Stimulated activated naive CD8-positive, alpha-beta T cell treated with anti-CD3 and anti-CD28 coated beads, Interleukin-15, Interleukin-2, amounts not matched to agents 100 U/mL and 50 U/mL, for 24 hours (primary cell): ENCODE results near the gene TNIP3.
A peak's percentile ranks its signal among the peaks of the same experiment; 100 is the strongest.

Experiments
- ATAC-seq: fragments of 150-1000 bp; cut with Tn5 transposase; one replicate; pipeline ENCODE4 v1.10.0; 2021
- DNase-seq: peaks from one replicate; pipeline ENCODE4 v3.0.0; 2021

Gene TNIP3

DNA sequence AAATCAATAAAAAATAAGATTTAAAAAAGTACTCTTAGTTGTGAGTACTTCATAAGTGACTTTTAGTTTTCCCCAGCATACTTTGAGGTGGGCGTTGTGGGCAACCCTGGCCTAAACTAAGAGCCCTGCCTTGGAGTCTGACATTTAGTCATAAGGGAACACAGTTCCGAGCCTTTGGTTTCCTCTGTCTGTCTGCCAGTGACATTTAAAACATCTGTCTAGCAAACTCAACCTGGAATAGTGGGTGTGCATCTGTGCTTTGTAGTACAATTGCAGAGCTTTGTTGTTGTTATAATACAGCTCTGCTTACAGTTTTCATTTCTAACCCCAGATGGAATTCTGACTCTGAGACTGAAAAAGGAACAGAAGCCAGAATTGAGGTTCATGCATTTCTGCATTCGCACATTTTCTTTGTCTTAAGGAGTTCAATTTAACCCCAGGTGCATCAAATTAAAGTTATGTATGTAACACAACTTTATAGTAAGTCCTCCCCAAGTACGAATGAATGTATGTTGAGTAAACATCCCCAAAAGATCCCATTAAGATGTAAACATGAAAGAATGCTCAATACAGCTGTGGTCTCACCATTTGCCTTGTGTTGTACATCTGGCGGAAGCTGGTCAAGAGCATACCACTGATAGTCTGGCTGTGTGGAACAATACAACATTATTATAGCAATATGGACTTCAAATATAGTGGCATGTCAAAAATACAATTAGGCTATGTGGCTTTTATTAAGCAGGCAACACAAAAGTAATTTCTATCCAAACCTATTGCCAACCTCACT lies 25.9 kb downstream of the TNIP3 start:
- ATAC-seq (peak; percentile 82), DNase-seq (peak; percentile 65)

DNA sequence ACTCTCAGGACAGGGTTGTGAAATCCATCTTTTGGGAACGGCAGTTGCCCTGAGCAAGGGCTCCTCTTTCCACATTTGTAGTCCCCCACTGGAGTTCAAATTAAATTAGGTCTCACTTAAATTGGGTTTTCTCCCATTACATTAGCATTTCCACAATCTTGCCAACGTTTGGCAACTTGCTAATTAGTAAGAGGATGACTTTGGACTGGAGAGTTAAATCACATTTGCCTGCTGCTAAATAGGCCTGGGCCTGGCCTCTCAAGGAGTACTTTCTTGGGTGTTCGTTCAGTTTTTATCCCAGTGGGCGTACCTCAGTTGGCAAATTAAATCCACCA lies 33.8 kb downstream of the TNIP3 start:
- ATAC-seq (no peak), DNase-seq (no peak)

GRCh38 chr4:121129606-121130325 lies 34.4 kb downstream of the TNIP3 start:
- DNase-seq (no peak), ATAC-seq (no peak)

DNA sequence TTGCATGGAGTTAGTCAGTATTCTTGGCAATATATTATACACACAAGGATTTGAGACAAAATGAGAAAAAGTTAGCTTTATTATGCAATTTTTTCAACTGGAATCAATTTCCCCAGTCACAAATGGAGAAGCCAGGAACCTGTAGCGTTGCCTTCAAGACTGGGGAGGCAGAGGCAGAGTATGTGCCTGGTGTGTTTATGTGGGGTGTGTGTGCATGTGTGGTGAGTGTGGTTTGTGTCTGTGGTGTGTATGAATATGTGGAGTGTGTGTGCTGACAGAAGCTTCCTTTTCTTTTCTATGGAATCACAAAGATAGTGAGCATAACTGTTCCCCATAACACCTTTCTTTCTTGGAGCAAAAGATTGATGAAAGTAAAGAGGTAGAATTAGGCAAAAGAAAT lies 37.0 kb downstream of the TNIP3 start:
- DNase-seq (no peak), ATAC-seq (no peak)

- ATAC-seq: no peak
- DNase-seq: no peak
Observed at GRCh38 chr4:121126449-121127006, 37.6 kb downstream of the TNIP3 start.

DNA sequence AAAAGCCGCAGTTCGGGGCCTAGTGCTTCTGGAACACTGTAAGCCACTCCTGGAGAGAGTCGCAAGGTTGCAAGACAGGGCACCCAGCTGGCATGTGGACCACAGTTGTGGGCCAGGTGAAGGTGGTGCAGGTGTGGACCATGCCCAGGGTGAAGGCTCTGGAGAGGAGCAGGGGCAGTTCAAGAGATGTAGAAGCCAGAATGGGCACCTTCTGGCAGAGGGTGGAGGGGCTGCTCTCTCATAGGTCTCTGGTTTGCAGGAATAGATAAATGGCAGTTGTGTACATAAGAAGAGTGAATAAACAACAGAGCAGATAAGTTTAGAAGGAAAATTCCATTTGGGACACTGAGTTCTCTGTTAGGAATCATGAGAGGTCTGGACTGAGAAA lies 38.6 kb downstream of the TNIP3 start:
- ATAC-seq (no peak), DNase-seq (no peak)

DNA sequence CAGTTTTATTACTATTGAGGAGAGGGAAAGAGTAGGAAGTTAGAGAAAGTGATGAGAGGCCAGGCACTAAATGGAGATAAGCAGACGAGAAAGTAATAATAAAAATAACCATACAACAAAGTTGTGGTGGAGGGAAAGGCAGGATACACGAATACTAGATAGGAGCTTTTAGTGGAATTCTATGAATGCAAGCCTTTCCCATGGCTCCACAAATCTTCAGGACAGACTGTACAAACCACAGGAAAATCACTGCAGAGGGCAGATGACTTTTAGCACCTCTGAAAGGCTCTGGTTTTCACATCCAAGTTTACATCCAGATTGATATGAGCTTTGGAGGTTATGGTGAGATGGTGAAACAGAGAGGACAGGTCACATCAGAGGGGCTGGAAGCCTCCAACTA lies 41.5 kb downstream of the TNIP3 start:
- DNase-seq: no peak

GRCh38 chr4:121119715-121120114 lies 44.4 kb downstream of the TNIP3 start:
- ATAC-seq (no peak), DNase-seq (no peak)

More for the DNA sequence above, 41.5 kb downstream of the TNIP3 start:
- no peak for ATAC-seq

- DNase-seq: no peak
- ATAC-seq: no peak
Observed at GRCh38 chr4:121118344-121118743, 45.8 kb downstream of the TNIP3 start.

DNA sequence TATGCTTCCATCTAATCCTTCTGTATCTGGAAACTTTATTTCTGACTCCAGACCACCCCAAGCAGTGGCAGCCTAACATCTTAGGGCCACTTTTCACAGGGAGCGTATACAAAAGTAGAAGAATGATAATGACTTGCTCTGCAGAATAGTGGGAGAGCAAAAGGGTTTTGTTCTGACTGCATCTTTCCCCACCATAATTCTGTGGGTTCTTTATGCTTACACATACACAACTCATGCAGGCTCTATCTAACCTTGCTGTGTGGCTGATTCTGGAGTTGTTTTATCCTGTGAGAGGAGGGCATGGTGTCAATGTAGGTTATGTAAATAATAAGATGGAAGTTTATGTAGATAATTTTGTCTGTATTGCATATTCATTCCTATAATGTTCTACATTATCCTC lies 49.4 kb downstream of the TNIP3 start:
- ATAC-seq (peak; percentile 88), DNase-seq (no peak)

DNA sequence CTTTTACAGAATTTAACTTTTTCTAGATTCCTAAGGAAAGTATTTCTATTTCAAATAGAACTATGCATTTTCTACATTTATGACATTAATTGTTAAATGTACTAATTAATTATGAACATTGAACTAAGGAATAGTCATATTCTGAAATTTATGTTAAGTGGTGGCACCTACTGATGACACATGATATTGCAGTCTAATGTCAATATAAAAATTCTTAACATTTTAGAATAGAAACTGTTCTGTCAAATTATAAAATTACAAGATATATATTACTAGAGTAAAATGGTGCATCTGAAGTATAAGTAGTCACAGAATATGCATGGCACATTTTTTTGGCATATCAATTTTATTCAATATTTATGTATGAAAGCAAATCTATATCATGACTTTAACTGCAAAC lies 51.6 kb downstream of the TNIP3 start:
- DNase-seq (no peak), ATAC-seq (no peak)

GRCh38 chr4:121108557-121108956 lies 55.6 kb downstream of the TNIP3 start:
- ATAC-seq (no peak), DNase-seq (no peak)

GRCh38 chr4:121107507-121107906 lies 56.6 kb downstream of the TNIP3 start:
- no peak for ATAC-seq

DNA sequence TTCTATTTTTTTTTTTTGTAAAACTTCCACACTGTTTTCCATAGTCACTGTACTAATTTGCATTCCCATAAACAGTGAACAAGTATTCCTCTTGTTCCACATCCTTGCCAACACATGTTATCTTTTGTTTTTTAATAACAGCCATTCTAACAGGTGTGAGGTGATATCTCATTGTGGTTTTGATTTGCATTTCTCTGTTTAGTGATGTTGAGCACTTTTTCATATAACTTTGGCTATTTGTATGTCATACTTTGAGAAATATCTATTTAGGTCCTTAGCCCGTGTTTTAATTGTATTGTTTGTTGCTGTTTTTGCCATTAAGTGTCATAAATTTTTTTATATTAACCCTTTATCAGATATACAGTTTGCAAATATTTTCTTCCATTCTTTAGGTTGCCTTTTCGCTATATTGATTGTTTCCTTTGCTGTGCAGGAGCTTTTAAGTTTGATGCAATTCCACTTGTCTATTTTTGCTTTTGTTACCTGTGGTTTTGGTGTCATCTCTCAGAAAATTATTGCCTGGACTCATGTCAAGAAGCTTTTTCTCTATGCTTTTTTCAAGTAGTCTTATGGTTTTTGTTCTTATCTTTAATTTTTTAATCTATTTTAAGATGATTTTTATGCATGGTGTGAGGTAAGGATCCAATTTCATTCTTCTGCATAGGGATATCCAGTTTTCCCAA lies 63.9 kb downstream of the TNIP3 start:
- ATAC-seq (no peak), DNase-seq (no peak)

More at GRCh38 chr4:121107507-121107906, 56.6 kb downstream of the TNIP3 start:
- DNase-seq: no peak

GRCh38 chr4:121098266-121098665 lies 65.9 kb downstream of the TNIP3 start:
- no peak for DNase-seq
- ATAC-seq: no peak

DNA sequence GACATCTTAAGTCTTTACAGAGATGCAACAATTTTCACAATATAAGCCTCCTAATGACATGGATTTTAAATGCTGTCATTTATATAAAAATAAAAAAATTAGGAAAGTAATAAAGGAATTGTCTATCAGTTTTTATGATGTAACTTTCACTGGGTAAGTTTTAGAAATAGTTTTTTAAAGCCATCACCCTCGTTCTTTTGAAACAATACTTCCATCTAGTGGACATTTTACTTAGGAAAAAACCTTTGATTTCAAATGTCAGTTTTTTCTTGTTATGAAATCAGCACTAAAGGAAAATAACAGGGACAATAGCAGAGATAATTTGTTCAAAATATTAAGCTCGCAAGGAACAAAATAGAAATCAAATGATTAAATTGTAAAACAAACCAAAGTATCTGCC lies 67.5 kb downstream of the TNIP3 start:
- DNase-seq: no peak
- no peak for ATAC-seq

GRCh38 chr4:121096191-121096590 lies 67.9 kb downstream of the TNIP3 start:
- ATAC-seq (no peak), DNase-seq (no peak)

DNA sequence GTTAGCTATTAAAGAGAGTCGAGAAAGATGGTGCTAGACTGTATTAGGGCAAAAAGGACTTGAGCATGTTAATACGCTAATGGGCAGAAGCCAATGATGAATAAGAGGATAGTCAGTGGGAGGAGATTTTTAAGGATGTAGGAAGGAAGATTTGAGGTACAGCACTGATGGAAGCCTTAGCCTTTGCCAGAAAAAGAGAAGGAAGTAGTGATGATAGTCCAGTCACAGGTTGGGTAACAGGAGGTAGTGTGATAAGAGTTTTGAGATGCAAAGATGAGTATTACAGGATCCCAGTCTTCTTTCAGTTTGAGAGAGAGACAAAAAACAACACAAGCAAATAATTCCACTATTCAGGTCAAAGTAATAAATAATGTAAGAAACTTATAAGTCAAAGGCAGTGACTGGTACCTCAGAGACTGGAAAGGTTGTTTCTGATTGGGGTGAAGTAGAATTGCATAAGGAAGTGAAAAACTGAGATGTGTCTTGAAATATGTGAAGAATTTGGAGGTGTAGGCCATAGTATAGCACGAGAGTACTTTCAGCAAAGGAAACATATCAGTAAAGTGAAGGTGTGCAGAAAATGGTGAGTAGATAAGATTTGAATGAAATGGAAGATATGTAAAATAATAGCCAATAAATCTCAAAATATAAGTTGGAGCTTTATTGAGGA lies 69.7 kb downstream of the TNIP3 start:
- DNase-seq (no peak), ATAC-seq (no peak)

DNA sequence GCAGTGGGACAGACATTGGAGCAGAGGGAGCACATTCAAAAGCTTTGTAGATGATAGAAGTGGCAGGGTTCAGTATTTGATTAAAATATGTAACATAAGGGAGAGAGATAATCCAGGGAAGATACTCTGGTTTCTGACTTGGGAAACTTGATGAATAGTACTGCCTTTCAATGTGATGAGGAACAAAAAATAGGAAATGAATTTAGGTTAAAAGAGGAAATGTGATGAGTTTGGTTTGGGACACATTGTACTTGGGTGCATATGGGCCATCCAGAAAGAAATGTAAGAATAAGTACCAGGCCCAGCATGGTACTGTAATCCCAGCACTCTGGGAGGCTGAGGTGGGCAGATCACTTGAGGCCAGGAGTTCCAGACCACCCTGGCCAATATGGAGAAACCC lies 70.9 kb downstream of the TNIP3 start:
- no peak for DNase-seq
- ATAC-seq: no peak

GRCh38 chr4:121091941-121092340 lies 72.2 kb downstream of the TNIP3 start:
- no peak for DNase-seq
- ATAC-seq: peak; percentile 75

- no peak for DNase-seq
- ATAC-seq: no peak
Observed at GRCh38 chr4:121088867-121089266, 75.3 kb downstream of the TNIP3 start.
